Medulla oblongata (tissue), 1 donor: Measurements from ENCODE around the gene DMKN.
A peak's percentile ranks its signal among the peaks of the same experiment; 100 is the strongest.
"Not testable (repeated sequence)": the region's sequence is repeated elsewhere in the genome, so short reads cannot be mapped to it uniquely, and the experiment has no call there.

Experiments
- DNase-seq: peaks from one replicate; pipeline ENCODE4 v3.0.0-alpha.2; 2015; ENCODE audit errors: extremely low spot score

The DMKN gene

DNA sequence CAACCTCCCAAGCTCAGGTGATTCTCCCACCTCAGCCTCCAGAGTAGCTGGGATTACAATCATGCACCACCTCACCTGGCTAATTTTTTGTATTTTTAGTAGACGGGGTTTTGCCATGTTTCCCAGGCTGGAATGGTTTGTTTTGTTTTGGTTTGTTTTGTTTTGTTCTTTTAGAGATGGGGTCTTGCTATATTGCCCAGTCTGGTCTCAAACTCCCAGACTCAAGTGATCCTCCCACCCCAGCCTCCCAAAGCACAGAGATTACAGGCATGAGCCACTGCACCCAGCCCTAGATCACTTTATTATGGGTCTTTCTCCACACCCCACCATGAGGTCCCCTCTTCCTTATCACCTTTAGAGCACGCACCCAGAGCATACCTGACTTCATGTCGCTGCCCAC, 15.2 kb downstream of the DMKN start:
- no peak for DNase-seq

DNA sequence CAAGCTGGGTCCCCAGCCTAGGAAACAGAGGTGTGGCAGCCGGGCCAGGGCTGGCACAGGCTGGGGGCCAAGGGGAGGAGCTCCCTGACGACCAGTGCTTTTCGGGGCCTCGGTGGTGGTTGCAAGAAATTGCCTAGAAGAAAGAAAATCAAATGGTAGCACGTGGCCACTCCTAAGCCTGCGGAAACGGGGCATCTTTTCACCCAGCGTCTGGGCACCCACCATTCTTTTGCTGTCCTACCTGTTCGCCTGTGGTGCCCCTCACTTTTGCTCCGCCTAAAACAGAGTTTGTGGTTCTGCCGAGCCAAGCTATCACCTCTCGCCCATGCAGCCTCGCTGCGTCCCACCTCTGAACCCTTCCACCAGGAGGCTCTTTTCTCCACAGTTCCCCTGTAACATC, 16.0 kb downstream of the DMKN start:
- DNase-seq, result no peak

DNA sequence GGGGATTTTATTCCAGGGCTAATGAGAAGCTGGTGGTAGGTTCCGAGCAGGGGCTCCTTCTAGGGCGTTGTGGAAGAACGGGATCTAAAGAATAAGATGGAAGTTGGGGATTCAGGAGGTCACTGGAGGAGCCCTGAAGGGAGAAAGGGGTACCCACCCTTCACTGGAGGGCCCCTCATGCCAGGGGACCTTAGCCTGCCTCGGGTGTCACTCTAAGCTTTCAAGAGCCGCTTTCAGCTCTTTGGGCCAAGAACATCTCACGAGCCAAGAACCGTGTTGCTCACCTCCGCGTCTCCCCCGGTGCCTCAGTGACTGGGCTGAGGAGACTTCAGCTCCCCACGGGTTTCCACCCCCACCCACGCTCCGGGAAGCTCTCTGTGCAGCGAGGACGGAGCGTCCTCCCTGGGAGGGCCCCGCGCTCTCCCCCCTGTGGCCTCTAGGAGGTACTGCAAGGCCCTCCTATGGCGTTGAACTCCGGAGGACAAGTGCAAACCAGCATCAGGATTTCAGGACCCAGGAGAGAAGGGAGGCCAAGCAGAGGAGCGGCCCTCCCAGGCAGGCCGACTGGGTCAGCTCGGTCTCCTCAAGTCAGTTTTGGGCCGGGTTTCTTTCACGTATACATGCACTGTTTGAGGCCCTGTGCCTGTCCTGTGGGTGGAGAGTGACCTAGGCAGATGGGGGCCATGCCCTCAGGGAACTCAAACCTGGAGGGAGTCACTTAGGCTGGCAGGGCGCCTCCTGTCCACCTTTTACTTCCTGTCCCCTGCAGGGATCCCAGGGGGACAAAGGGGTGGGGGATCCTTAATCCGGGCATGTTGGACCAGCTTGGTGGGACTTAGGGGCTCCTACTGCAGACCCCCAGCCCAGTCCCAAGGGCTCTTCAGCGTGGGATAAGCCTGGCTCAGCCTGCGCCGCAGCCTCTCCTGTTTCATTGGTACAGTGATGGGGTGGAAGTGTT, 18.1 kb downstream of the DMKN start:
- DNase-seq, result peak; percentile 67

DNA sequence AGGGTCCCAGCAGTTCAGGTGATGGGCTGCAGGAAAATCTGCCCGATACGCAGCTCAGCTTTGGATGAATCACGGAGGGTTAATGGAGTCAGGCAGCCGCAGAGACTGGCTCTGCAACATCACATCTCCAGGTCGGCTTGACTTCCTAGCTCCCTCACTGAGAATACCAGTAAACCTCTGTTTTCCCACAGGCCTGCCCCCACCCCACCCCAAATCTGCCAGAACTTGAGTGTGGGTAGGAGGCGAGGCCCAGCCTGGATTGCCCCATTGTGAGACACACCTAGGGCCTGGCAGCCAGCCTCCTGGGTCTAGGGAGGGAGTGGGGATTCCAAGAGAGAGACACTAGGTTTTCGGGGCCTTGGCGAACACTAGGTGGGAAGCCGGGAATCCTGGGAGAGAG, 19.5 kb downstream of the DMKN start:
- no peak for DNase-seq

DNA sequence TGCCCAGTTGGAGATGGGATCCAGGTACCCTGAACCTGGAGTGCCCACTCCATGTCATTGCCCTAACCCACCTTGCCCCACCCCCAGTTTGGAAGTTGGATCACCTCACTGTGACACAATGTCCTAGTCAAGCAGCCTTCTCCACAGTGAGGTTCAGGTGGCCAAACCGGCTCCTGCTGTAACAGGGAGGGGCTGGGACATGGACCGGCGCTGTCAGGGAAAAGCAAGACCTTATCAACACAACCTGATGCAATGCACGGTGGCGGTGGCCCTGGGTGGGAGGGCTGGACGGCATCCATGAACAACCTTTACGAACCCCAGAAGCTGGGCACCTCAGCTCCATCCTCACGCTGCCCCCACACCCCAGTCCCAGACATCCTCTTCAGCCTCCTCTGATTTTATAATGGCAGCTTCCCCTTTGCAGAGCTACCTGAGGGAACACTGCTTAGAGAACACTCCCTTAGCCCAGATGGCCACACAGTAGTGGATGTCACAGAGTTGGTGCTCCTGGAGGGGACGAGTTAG, 21.6 kb downstream of the DMKN start:
- no peak for DNase-seq

DNA sequence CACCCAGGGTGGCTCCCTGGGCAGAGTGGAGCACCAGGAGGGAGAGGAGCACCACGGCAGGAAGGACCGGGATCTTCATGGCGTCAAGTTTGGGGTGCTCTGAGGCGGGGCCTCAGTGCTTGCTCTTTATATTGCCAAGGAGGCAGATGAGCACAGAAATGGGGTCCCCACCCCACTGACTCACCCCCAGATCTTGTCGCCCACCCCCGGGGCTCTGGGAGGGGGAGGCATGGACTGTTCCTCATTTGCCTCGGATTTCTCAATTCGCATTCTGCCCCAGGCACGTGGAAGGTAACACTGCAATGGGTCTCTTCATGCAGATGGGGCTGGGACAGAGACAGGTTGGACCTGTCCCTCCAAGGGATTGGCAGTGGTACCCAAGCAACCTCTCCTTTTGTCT, 23.1 kb downstream of the DMKN start, which contains the start of gene KRTDAP:
KRTDAP (minus strand) TSS at position 101 of the 400 bp plus-strand sequence; CDS start at position 79, 22 bp downstream.
- no peak for DNase-seq

DNA sequence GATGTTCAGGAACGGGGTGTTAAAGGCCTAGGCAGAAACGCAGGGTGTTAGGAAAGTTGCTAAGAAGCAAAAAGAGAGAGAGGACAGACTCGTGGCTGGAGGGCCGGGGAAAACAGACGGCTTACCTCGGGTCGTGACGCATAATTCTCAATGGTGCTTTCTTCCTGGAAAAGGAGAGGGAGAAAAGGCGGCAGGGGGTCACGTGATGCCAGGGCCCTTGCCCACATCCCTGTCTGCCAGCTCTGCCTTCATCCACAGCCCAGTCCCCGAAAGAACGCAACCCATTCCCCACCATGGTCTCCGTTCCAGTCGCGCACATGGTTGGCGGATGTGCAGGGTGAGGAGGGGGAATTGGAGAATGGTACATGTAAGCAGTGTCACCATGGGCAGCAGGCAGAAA, 24.8 kb downstream of the DMKN start:
- no peak for DNase-seq

DNA sequence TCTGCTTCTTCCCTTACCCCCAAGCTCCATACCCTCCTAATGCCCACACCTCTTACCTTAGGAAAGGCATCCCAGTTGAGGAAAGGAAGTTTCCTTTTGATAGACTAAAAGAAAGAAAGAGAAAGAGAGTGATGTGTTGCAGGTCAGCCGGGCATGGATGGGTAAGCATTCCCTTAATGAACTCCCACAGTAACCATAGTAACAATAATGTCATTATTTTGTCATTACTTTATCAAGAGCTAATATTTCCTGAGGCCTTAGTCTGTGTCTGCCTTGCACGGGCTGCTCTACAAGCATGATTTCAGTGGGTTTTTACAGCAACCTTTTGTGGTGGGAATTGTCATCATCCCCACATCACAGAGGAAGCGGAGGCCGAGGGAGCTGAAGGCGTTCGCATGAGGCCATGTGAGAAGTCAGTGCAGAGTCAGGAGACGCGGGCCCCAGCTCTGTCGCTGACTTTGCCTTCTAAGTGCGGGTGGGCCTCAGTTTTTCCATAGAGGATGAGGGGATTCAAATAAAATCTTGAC, 25.7 kb downstream of the DMKN start:
- DNase-seq, result no peak

DNA sequence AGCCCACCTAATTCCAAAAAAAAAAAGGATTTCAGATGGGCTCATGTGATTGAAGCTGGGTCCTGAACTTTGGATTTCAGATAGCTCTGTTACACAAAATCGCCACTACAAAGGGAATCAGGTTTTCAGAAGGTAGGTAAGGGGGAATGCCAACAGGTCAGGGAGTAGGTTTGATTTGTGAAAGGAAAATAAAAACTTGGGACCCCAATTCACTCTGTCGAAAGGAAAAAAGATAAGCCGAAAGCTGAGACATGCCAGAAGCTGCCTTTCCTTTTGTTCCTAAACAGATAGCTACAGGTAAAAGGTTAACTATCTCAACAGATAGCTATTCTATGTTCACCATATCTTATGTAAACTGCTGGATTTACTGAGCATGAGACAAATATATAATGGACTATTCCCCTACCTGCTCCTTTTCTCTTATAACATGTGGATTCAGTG, 27.2 kb downstream of the DMKN start:
- no peak for DNase-seq

DNA sequence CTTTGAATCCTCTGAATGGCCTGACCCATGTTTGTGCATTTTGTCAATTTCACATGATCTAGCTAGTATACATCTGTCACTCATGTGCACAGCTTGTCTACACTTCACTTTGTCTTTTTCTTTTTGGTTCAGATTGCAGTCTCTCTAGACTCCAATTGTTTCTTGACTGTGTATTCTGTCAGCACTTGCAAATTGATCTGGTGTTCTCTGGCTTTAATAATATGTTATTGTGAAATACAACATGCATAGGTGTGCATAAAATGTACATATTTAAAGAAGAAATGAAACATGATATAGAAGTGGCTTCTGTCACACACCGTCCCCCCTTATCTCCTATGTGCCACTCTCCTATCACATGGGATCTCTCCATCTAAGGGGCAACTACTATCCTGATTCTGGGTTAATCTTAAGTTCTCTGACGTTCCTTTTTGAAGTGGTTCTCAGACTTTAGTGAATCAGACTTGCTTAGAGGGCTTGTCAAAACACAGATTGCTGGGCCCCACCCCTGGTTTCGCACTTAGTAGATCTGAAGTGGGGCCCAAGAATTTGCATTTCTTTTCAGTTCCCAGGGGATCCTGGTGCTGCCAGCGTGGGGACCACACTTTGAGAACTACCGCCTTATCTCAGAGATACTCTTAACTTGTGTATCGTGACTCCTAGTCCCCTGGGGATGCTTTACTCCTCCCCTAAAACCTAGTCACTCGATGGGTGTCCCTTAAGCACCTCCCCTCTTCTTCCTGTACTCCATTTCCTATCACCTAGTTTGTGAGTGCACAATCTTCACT, 29.0 kb downstream of the DMKN start:
- DNase-seq, result no peak

DNA sequence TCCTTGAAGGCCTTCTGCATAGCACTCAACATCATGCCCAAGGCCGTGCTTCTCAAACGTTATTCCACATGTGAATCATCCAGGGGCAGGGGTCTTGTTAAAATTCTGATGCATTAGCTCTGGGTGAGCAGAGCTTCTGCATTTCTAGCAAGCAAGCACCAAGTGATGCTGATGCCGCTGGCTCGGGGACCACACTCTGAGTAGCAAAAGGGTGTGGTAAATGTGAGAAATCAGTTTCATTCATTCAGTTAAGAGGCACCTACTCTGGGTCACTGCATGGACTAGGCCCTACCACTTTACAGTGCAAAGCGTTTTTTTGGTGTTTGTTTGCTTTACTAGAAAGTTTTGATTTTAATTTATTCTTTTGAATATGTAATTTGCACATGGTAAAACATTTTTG, 30.4 kb downstream of the DMKN start:
- DNase-seq, result no peak

DNA sequence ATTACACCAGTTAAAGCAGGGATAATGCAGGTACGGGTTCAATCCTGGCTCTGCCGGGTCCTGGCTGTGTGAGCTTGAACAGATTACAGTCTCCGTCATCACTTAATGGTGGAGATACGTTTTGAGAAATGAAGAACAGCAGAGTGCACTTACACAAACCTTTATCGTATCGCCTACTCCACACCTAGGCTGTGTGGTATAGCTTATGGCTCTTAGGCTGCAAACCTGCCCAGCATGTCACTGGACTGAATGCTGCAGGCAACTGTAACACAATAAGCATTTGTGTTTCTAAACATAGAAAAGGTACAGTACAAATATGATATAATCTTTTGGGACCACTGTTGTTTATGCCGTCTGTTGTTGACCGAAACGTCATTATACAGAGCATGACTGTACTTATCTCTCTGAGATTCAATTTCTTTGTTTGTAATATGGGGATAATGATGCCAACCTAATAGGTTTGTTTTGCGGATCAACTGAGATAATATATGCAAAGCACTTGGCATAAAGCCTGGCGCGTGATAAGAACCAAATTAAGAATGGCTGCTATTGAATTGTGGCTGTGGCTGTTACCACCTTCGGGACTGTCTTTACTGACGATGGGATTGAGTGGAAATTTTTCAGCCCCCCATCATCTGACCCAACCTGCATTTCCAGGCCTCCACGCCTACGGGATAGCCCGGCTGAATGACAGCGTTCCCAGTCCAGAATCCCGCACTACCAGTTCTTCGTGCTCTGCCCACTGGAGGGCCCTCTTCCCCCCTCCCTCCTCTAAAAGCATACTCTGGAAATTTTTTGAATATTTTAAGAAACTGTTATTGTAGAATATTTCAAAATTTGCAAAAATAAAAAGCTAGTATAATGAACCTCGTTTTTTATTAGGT, 34.4 kb downstream of the DMKN start:
- no peak for DNase-seq

DNA sequence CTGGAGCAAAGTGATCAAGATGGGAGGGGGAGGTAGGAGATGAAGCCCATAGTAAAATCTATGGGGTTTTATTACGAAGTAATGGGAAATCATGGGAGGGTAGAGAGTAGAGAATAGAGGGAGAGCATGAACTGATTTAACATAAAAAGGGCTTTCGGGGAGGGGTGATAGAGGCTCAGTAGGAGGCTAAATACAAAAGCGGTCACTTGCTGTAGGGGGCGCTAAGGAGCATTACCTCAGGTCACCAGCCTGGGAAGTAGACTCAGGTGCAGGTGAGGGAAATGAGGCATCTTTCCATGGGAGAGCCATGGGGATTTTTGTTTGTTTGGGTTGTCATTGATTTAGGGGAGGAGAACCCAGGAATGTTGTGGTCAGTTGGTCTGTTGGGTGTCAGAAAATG, 37.3 kb downstream of the DMKN start:
- no peak for DNase-seq

DNA sequence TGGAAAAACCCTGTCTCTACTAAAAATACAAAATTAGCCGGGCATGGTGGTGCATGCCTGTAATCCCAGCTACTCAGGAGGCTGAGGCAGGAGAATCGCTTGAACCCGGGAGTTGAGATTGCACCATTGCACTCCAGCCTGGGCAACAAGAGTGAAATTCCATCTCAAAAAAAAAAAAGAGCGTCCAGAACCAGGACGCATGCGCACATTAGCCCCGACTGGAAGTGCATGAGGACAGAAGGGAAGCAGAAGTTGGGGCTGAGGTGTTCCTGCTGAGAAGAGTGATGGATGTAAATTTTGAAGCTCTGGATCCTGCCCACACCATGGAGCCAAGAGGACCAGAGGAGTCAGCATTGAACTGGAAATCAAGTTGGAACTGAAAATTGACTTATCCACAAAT, 38.9 kb downstream of the DMKN start:
- DNase-seq, result not testable (repeated sequence)

DNA sequence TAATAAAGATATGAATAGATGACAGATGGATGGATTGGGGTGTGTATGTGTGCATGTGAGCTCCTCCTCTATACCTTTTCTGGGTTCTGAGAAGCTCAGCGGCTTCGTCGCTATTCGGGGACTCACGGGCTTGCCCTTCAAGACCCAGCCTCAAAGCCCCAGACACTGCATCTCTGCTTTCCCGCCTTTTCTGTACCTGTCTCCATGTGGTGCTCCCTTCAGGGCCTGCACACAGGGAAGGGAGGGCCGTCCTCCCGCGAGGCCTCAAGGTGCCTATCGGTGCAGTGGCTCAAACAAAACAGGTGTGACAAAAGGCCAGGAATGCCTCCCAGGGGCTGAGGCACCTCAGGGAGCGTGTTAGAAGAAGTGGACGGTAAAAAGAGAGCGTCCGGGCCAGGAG, 39.3 kb downstream of the DMKN start:
- DNase-seq, result no peak

DNA sequence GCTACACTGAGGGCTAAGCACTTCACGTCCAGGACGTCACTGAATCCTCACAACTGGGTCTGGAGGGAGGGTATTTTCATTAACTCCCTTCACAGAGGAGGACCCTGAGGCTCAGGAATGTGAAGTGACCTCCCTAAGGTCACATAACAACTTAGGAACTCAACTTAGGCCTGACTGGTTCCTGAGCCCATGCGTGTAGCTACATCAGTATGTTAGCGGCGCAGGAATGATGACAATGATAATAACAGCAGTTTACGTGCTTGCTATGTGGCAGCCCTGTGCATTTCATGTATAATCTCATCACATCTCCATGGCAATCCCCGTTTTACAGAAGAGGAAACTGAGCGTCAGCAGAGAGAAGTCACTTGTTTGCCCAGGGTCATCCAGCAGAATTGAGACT, 41.5 kb downstream of the DMKN start:
- DNase-seq, result no peak

DNA sequence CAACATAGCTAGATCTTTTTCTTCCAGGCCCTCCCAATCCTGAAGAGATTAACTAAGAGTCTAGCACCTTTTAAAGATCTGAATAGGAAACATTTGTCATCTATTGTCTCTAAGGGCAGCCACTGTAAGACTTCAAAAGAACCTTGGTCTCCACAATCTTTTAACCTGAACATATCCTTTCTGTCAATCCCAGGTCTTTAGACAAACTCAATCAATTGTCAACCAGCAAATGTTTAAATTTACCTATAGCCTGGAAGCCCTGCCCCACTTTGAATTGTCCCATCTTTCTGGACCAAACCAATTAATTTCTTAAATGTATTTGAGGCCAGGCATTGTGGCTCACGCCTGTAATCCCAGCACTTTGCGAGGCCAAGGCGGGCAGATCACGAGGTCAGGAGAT, 42.4 kb downstream of the DMKN start:
- DNase-seq, result not testable (repeated sequence)

DNA sequence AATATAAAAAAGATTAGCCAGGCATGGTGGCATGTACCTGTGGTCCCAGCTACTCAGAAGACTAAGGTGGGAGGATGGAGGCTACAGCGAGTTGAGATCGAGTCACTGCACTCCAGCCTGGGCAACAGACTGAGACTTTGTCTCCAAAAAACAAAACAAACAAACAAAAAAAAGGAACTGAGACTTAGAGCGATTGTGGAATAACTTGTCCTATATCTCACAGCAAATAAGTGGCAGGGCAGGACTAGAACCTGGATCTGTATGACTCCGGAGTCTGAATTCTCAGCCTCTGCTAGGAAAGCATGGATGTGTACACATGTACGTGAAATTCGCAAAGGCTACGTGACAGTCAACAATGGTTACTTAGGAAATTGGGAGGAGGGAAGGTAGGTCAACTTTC, 43.3 kb downstream of the DMKN start:
- no peak for DNase-seq

DNA sequence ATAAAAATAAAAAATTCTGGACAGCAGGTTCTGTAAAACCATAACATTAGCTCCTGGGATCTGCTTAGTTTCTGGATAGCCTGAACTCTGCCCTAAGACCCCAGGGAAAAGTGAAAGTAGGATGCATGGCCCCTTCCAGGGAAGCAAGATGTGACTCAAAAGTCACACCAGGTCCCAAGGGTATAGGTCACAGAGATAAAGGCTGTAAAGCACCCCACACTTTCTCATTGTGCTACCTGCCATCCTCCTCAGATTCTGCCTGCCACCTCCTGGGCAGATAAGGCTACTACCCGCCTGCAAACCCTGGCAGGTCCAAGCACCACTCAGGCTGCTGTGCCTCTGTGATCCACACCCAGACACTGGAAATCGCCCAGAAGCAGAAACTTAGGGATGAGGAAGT, 44.8 kb downstream of the DMKN start:
- peak; percentile 36 for DNase-seq

DNA sequence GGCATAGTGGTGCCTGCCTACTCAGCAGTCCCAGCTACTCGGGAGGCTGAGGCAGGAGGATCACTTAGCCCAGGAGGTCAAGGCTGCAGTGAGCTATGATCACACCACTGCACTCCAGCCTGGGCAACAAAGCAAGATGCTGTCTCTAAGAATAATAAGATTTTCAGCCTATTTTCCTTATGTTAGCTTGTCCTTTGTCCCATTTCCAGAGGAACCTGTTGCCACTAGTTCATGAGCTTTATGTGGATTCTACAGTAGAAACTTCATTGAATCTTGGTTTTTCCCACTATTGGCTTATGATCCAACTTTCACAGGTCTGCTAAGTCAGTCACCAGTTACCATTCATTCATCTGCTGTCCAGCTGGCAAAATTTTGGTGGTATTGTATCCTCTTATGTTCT, 47.2 kb downstream of the DMKN start:
- no peak for DNase-seq

DNA sequence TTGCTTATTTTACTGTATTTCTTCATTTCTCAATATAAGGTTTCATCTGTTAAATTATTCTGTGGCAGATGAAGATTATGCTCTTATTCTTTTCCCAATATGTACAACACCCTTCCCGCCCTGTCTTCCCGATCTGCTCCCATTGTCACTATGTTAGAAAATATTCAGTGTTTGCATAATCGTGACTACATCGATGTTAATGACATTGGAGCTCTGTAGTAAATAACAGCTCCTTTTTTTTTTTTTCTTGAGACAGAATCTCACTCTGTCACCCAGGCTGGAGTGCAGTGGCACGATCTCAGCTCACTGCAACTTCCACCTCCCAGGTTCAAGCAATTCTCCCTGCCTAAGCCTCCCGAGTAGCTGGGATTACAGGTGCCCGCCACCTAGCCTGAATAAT, 50.5 kb downstream of the DMKN start:
- DNase-seq, result not testable (repeated sequence)
